Neural cell (in vitro differentiated cells): ENCODE results near the gene MLEC. TPM values are rescaled to one million over a fixed set of nuclear protein-coding genes. Genes with fewer than 3 reads are reported as not detected.
"Not testable (repeated sequence)": the region's sequence is repeated elsewhere in the genome, so short reads cannot be mapped to it uniquely, and the experiment has no call there.

ENCODE experiments used
- H2AFZ ChIP-seq: fragments of 200-600, 300-800 bp; sonication (generic), shearing (Covaris generic); 2 replicates; pipeline ENCODE4 v1.6.0; 2014; ENCODE audit warnings: low read depth, mild to moderate bottlenecking, antibody characterized with exemption, low read length, moderate library complexity
- H3F3A ChIP-seq: fragments of 200-600 bp; shearing (Covaris generic); 2 replicates; pipeline ENCODE4 v1.6.1; 2016; ENCODE audit warnings: mild to moderate bottlenecking, moderate library complexity, mixed read lengths, antibody characterized with exemption, low read length; ENCODE audit not compliant: insufficient read depth, poor library complexity, severe bottlenecking
- H3K27ac ChIP-seq: fragments of 200-600, 300-800 bp; sonication (generic), shearing (Covaris generic); 2 replicates; pipeline ENCODE4 v1.5.1; 2014; ENCODE audit warnings: mild to moderate bottlenecking, low read length, moderate library complexity
- H3K27me3 ChIP-seq: fragments of 300-800, 200-600 bp; sonication (generic), shearing (Covaris generic); 2 replicates; pipeline ENCODE4 v1.6.0; 2014; ENCODE audit warnings: mild to moderate bottlenecking, low read depth, low read length, moderate library complexity; ENCODE audit not compliant: insufficient read depth
- H3K36me3 ChIP-seq: fragments of 300-800, 200-600 bp; sonication (generic), shearing (Covaris generic); 2 replicates; pipeline ENCODE4 v1.5.1; 2014; ENCODE audit warnings: mild to moderate bottlenecking, antibody characterized with exemption, low read length, moderate library complexity; ENCODE audit not compliant: insufficient read depth
- H3K4me2 ChIP-seq: fragments of 300-800, 200-600 bp; sonication (generic), shearing (Covaris generic); 2 replicates; pipeline ENCODE4 v1.6.0; 2014; ENCODE audit warnings: mild to moderate bottlenecking, low read length
- H3K4me3 ChIP-seq: fragments of 300-800, 200-600 bp; sonication (generic), shearing (Covaris generic); 2 replicates; pipeline ENCODE4 v1.5.1; 2014; ENCODE audit warnings: mild to moderate bottlenecking, low read length, moderate library complexity
- H3K79me2 ChIP-seq: fragments of 200-600 bp; shearing (Covaris generic); replicated peaks from 2 replicates; pipeline ENCODE4 v1.6.0; 2014; ENCODE audit warnings: mild to moderate bottlenecking, low read length, moderate library complexity; ENCODE audit not compliant: insufficient read depth
- H3K9ac ChIP-seq: fragments of 300-800, 200-600 bp; sonication (generic), shearing (Covaris generic); 2 replicates; pipeline ENCODE4 v1.6.1; 2016; ENCODE audit warnings: mild to moderate bottlenecking, low read length, mixed read lengths
- H3K9me2 ChIP-seq: fragments of 200-600 bp; shearing (Covaris generic); 2 replicates; pipeline ENCODE4 v1.6.1; 2016; ENCODE audit warnings: mild to moderate bottlenecking, low read length, mixed read lengths; ENCODE audit not compliant: insufficient read depth
- H3K9me3 ChIP-seq: fragments of 200-600, 300-800 bp; sonication (generic), shearing (Covaris generic); 2 replicates; pipeline ENCODE4 v1.6.1; 2016; ENCODE audit warnings: mild to moderate bottlenecking, mixed run types, low read length, moderate library complexity, mixed read lengths
- H4K20me1 ChIP-seq: fragments of 200-600 bp; shearing (Covaris generic); 2 replicates; pipeline ENCODE4 v1.6.1; 2016; ENCODE audit warnings: mild to moderate bottlenecking, mixed run types; ENCODE audit not compliant: insufficient read depth
- CTCF ChIP-seq: fragments of 450-650 bp; IDR thresholded peaks from 2 replicates; pipeline ENCODE4 v1.5.1; 2014; ENCODE audit warnings: antibody characterized with exemption, mild to moderate bottlenecking, moderate library complexity; ENCODE audit not compliant: poor library complexity, severe bottlenecking
- EP300 ChIP-seq: fragments of 450-650 bp; conservative IDR thresholded peaks from 2 replicates; pipeline ENCODE4 v1.6.1; 2014; ENCODE audit warnings: antibody characterized with exemption, mild to moderate bottlenecking, moderate library complexity; ENCODE audit not compliant: poor library complexity, severe bottlenecking
- EZH2 ChIP-seq: fragments of 200-600, 300-800 bp; shearing (Covaris generic), sonication (generic); IDR thresholded peaks from 2 replicates; pipeline ENCODE4 v1.6.1; 2014; ENCODE audit warnings: antibody characterized with exemption, low read length, borderline replicate concordance, mild to moderate bottlenecking; ENCODE audit not compliant: insufficient read depth, poor library complexity, severe bottlenecking
- MXI1 ChIP-seq: fragments of 450-650 bp; conservative IDR thresholded peaks from 2 replicates; pipeline ENCODE4 v1.6.1; 2014; ENCODE audit warnings: antibody characterized with exemption, mild to moderate bottlenecking; ENCODE audit not compliant: poor library complexity, severe bottlenecking
- POLR2AphosphoS5 ChIP-seq: IDR thresholded peaks from 2 replicates; pipeline ENCODE4 v1.6.1; 2012
- RAD21 ChIP-seq: fragments of 450-650 bp; conservative IDR thresholded peaks from 2 replicates; pipeline ENCODE4 v1.6.1; 2014; ENCODE audit warnings: antibody characterized with exemption, mild to moderate bottlenecking, moderate library complexity
- REST ChIP-seq: IDR thresholded peaks from 2 replicates; pipeline ENCODE4 v1.6.1; 2012; ENCODE audit warnings: borderline replicate concordance
- SMC3 ChIP-seq: fragments of 450-650 bp; conservative IDR thresholded peaks from 2 replicates; pipeline ENCODE4 v1.6.1; 2014; ENCODE audit warnings: antibody characterized with exemption, mild to moderate bottlenecking, moderate library complexity; ENCODE audit not compliant: poor library complexity
- TAF1 ChIP-seq: IDR thresholded peaks from 2 replicates; pipeline ENCODE4 v1.6.1; 2012; ENCODE audit warnings: low read depth
- polyA plus RNA-seq: library from polyadenylated mRNA; depleted of rRNA; stranded (reverse); fragments of >200 nt; gene quantifications from 2 replicates; pipeline ENCODE4 v1.2.3, GENCODE V29; 2014

The MLEC gene
- polyA plus RNA-seq, 1 donor from 2014 or later, result 33.2 TPM

GRCh38 chr12:120668091-120668867, 18.7 kb upstream of the MLEC start:
- Histone ChIP-seq H4K20me1 (no peaks in the 10 kb centered on the region), H3K36me3 (no peaks in the 10 kb centered on the region), H3K79me2 (no peaks in the 10 kb centered on the region), H3K9ac (no peak overlapping the region), H2AFZ (no peak overlapping the region), H3K27ac (no peak overlapping the region), H3F3A (no peaks in the 10 kb centered on the region), H3K4me2 (no peak overlapping the region), H3K4me3 (no peak overlapping the region), H3K9me3 (no peaks in the 10 kb centered on the region), H3K9me2 (no peaks in the 10 kb centered on the region), H3K27me3 (no peaks in the 10 kb centered on the region)
- TF ChIP-seq CTCF (no peak), EP300 (no peak), EZH2 (no peak), RAD21 (no peak), REST (no peak), POLR2AphosphoS5 (no peak), SMC3 (no peak), MXI1 (no peak), TAF1 (no peak)

- Histone ChIP-seq H2AFZ (no peak overlapping the region), H3K4me2 (no peak overlapping the region), H3K9ac (no peak overlapping the region), H3K27me3 (no peaks in the 10 kb centered on the region), H3K36me3 (no peaks in the 10 kb centered on the region), H3K27ac (no peak overlapping the region), H3K9me3 (no peaks in the 10 kb centered on the region), H4K20me1 (no peaks in the 10 kb centered on the region), H3K79me2 (no peaks in the 10 kb centered on the region), H3F3A (no peaks in the 10 kb centered on the region), H3K4me3 (no peak overlapping the region), H3K9me2 (no peaks in the 10 kb centered on the region)
- no peak for TF ChIP-seq RAD21
These were observed 17.8 kb upstream of the MLEC start for GRCh38 chr12:120668868-120669840.

- not testable (repeated sequence) for H3K36me3 ChIP-seq, H3K27me3 ChIP-seq, H3K79me2 ChIP-seq, H4K20me1 ChIP-seq, H3K27ac ChIP-seq, H3K9me2 ChIP-seq, H3K9me3 ChIP-seq, H3K9ac ChIP-seq, H3K4me3 ChIP-seq, H3F3A ChIP-seq, H2AFZ ChIP-seq, H3K4me2 ChIP-seq
These were observed 16.7 kb upstream of the MLEC start for GRCh38 chr12:120670237-120670636.
